WERI-Rb-1 (cell line): ENCODE measurements around the gene ATP1B2.

ENCODE experiments used
- DNase-seq: peaks from one replicate; pipeline ENCODE4 v3.0.0-alpha.2; 2020
- H3K27ac ChIP-seq: fragments of 250-450 bp; sonication (Bioruptor Pico); 2 replicates; pipeline ENCODE4 v1.5.1; 2020; ENCODE audit warnings: mild to moderate bottlenecking, moderate library complexity
- H3K27me3 ChIP-seq: fragments of 250-450 bp; sonication (Bioruptor Pico); 2 replicates; pipeline ENCODE4 v1.5.1; 2021; ENCODE audit warnings: mild to moderate bottlenecking, low read depth, moderate library complexity; ENCODE audit not compliant: insufficient read depth, severe bottlenecking
- H3K36me3 ChIP-seq: fragments of 250-450 bp; sonication (Bioruptor Pico); 2 replicates; pipeline ENCODE4 v1.5.1; 2020; ENCODE audit warnings: mild to moderate bottlenecking, moderate library complexity
- H3K4me3 ChIP-seq: 2 replicates; pipeline ENCODE4 v1.5.1; 2011; ENCODE audit warnings: low read depth, mild to moderate bottlenecking, control low read depth, low read length
- H3K9me3 ChIP-seq: fragments of 250-450 bp; sonication (Bioruptor Pico); 2 replicates; pipeline ENCODE4 v1.5.1; 2021; ENCODE audit warnings: mild to moderate bottlenecking, moderate library complexity; ENCODE audit not compliant: severe bottlenecking
- TF ChIP-seq, protein P1 (sequence below): IDR thresholded peaks from 2 replicates; pipeline ENCODE4 v1.5.1; 2011; ENCODE audit warnings: low read depth, mild to moderate bottlenecking, control low read depth, inconsistent platforms, low read length

Gene ATP1B2

GRCh38 chr17:7631398-7632380 lies 19.0 kb upstream of the ATP1B2 start:
- no peaks in the 10 kb centered on the region; the same call in 1 of the 2 replicates for H3K36me3 ChIP-seq
- H3K27ac ChIP-seq, result no peak overlapping the region
- H3K4me3 ChIP-seq, result no peak overlapping the region
- TF ChIP-seq, protein P1, sequence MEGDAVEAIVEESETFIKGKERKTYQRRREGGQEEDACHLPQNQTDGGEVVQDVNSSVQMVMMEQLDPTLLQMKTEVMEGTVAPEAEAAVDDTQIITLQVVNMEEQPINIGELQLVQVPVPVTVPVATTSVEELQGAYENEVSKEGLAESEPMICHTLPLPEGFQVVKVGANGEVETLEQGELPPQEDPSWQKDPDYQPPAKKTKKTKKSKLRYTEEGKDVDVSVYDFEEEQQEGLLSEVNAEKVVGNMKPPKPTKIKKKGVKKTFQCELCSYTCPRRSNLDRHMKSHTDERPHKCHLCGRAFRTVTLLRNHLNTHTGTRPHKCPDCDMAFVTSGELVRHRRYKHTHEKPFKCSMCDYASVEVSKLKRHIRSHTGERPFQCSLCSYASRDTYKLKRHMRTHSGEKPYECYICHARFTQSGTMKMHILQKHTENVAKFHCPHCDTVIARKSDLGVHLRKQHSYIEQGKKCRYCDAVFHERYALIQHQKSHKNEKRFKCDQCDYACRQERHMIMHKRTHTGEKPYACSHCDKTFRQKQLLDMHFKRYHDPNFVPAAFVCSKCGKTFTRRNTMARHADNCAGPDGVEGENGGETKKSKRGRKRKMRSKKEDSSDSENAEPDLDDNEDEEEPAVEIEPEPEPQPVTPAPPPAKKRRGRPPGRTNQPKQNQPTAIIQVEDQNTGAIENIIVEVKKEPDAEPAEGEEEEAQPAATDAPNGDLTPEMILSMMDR, result no peak
- no peak for DNase-seq
- H3K27me3 ChIP-seq, result no peaks in the 10 kb centered on the region
- no peaks in the 10 kb centered on the region for H3K9me3 ChIP-seq

GRCh38 chr17:7632492-7632894 lies 18.2 kb upstream of the ATP1B2 start:
- Histone ChIP-seq H3K9me3 (no peaks in the 10 kb centered on the region), H3K27ac (no peak overlapping the region), H3K36me3 (no peaks in the 10 kb centered on the region), H3K27me3 (no peaks in the 10 kb centered on the region), H3K4me3 (no peak overlapping the region)
- TF ChIP-seq, protein P1, result peak; percentile 73
- peak; percentile 57 for DNase-seq

DNA sequence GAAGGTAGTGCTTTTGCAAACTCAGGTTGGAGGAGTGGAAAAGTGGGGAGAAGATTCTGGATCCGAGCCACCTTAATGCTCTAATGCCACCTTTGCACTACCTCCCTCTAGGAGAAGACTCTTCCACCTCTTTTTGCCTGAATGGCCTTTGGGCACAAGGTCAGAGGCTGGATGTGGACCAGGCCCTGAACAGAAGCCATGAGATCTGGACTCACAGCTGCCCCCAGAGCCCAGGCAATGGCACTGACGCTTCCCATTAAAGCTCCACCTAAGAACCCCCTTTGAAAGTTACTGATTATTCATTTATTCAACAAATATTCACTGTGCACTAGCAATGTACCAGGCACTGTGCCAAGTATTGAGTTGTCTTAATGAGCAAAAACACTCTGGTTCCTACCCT lies 17.6 kb upstream of the ATP1B2 start:
- Histone ChIP-seq H3K4me3 (no peak overlapping the region), H3K27ac (no peak overlapping the region), H3K27me3 (no peaks in the 10 kb centered on the region), H3K9me3 (no peaks in the 10 kb centered on the region), H3K36me3 (no peaks in the 10 kb centered on the region)
- TF ChIP-seq, protein P1, result peak; percentile 16; the same call in 1 of the 2 replicates
- DNase-seq, result no peak

- peak; percentile 92 for DNase-seq
- TF ChIP-seq, protein P1, result peak; percentile 86
Measured at GRCh38 chr17:7634384-7634783, 16.3 kb upstream of the ATP1B2 start.

DNA sequence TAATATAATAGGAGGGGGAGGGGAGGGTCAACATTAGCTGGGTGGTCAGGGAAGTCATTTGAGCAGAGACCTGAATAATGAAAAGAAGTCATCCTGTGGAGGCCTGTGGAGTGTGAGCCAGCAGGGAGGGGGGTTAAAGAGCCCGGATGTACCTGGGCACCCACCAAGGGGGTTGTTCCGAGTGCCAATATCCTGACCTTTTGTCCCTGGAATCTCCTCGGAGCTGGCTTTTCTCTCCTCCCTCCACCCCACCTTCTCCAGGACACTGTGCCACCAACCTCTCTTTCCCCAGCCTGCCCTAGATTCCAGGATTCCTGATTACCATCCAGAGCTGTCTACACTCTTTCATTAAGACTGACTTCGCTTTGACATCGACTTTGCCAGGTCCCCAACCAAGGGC lies 14.6 kb upstream of the ATP1B2 start:
- Histone ChIP-seq H3K27ac (no peak overlapping the region), H3K9me3 (no peaks in the 10 kb centered on the region), H3K4me3 (no peak overlapping the region), H3K27me3 (no peaks in the 10 kb centered on the region), H3K36me3 (no peaks in the 10 kb centered on the region)
- TF ChIP-seq, protein P1, result no peak
- DNase-seq, result no peak

More at GRCh38 chr17:7634384-7634783, 16.3 kb upstream of the ATP1B2 start:
- Histone ChIP-seq H3K27me3 (no peaks in the 10 kb centered on the region), H3K27ac (no peak overlapping the region), H3K36me3 (no peaks in the 10 kb centered on the region), H3K4me3 (no peak overlapping the region), H3K9me3 (no peaks in the 10 kb centered on the region)
